GM23338 (cell line): Measurements from ENCODE around the gene SGCD. TPM values are rescaled to one million over a fixed set of nuclear protein-coding genes. Genes with fewer than 3 reads are reported as not detected.

Experiments used
- ATAC-seq: fragments of 200-7000 bp; cut with Tn5 transposase; 3 replicates; pipeline ENCODE4 v1.9.1; 2020
- DNase-seq: peaks from one replicate; pipeline ENCODE4 v3.0.0-alpha.2; 2015; ENCODE audit warnings: low spot score
- H2AFZ ChIP-seq: fragments of 200-600 bp; sonication (generic); 2 replicates; pipeline ENCODE4 v1.8.0; 2016; ENCODE audit warnings: antibody characterized with exemption, mild to moderate bottlenecking, moderate library complexity
- H3F3A ChIP-seq: fragments of 200-600 bp; sonication (generic); replicated peaks from 2 replicates; pipeline ENCODE4 v1.8.0; 2017; ENCODE audit warnings: antibody characterized with exemption, mixed run types, low read depth
- H3K27ac ChIP-seq: fragments of 200-600 bp; sonication (generic); 2 replicates; pipeline ENCODE4 v1.6.1; 2016; ENCODE audit warnings: low read depth
- H3K27me3 ChIP-seq: fragments of 200-600 bp; sonication (generic); 2 replicates; pipeline ENCODE4 v1.8.0; 2016; ENCODE audit warnings: mild to moderate bottlenecking, mixed run types, moderate library complexity; ENCODE audit not compliant: insufficient read depth
- H3K36me3 ChIP-seq: fragments of 200-600 bp; sonication (generic); 2 replicates; pipeline ENCODE4 v1.8.0; 2016; ENCODE audit warnings: mild to moderate bottlenecking; ENCODE audit not compliant: insufficient read depth
- H3K4me1 ChIP-seq: fragments of 200-600 bp; sonication (generic); 2 replicates; pipeline ENCODE4 v1.8.0; 2016; ENCODE audit warnings: mild to moderate bottlenecking, moderate library complexity; ENCODE audit not compliant: insufficient read depth
- H3K4me2 ChIP-seq: fragments of 200-600 bp; sonication (generic); 2 replicates; pipeline ENCODE4 v1.7.1; 2017; ENCODE audit warnings: mixed run types
- H3K4me3 ChIP-seq: fragments of 200-600 bp; sonication (generic); 2 replicates; pipeline ENCODE4 v1.6.1; 2016; ENCODE audit warnings: mixed run types
- H3K79me2 ChIP-seq: fragments of 200-600 bp; sonication (generic); replicated peaks from 2 replicates; pipeline ENCODE4 v1.8.0; 2017; ENCODE audit warnings: mild to moderate bottlenecking; ENCODE audit not compliant: insufficient read depth
- H3K9me2 ChIP-seq: fragments of 200-600 bp; sonication (generic); 2 replicates; pipeline ENCODE4 v1.8.0; 2017; ENCODE audit not compliant: insufficient read depth
- H4K20me1 ChIP-seq: fragments of 200-600 bp; sonication (generic); replicated peaks from 2 replicates; pipeline ENCODE4 v1.8.0; 2017; ENCODE audit warnings: mild to moderate bottlenecking; ENCODE audit not compliant: insufficient read depth
- H3K27ac Mint-ChIP-seq: 2 replicates; pipeline ENCODE4 v1.8.0; 2020; ENCODE audit warnings: inconsistent platforms, mild to moderate bottlenecking, moderate library complexity, mixed read lengths
- H3K27me3 Mint-ChIP-seq: 3 replicates; pipeline ENCODE4 v1.8.0; 2022; ENCODE audit warnings: low read depth, mild to moderate bottlenecking, moderate library complexity, mixed read lengths, inconsistent platforms; ENCODE audit not compliant: insufficient read depth, poor library complexity
- H3K36me3 Mint-ChIP-seq: 3 replicates; pipeline ENCODE4 v1.8.0; 2021; ENCODE audit warnings: low read depth, mild to moderate bottlenecking, inconsistent platforms, moderate library complexity, mixed read lengths
- H3K4me1 Mint-ChIP-seq: 3 replicates; pipeline ENCODE4 v1.8.0; 2020; ENCODE audit warnings: mild to moderate bottlenecking, inconsistent platforms, mixed read lengths
- H3K4me3 Mint-ChIP-seq: 3 replicates; pipeline ENCODE4 v1.8.0; 2021; ENCODE audit warnings: moderate library complexity, mild to moderate bottlenecking, inconsistent platforms, mixed read lengths
- H3K9me3 Mint-ChIP-seq: 3 replicates; pipeline ENCODE4 v1.8.0; 2020; ENCODE audit warnings: moderate library complexity, mild to moderate bottlenecking, inconsistent platforms, mixed read lengths
- CREB1 ChIP-seq: fragments of 250-450 bp; sonication (Bioruptor Pico); IDR thresholded peaks from 2 replicates; pipeline ENCODE4 v1.5.0; 2020; ENCODE audit warnings: low read depth, mild to moderate bottlenecking, moderate library complexity
- EZH2 ChIP-seq: fragments of 200-600 bp; sonication (generic); IDR thresholded peaks from one replicate; pipeline ENCODE4 v1.8.0; 2017; ENCODE audit warnings: antibody characterized with exemption, mild to moderate bottlenecking, low read depth; ENCODE audit not compliant: unreplicated experiment
- EZH2phosphoT487 ChIP-seq: fragments of 200-600 bp; sonication (generic); IDR thresholded peaks from one replicate; pipeline ENCODE4 v1.8.1; 2018; ENCODE audit warnings: antibody characterized with exemption; ENCODE audit not compliant: unreplicated experiment
- JUNB ChIP-seq: IDR thresholded peaks from one replicate; pipeline ENCODE4 v1.6.1; 2016; ENCODE audit warnings: antibody characterized with exemption; ENCODE audit not compliant: unreplicated experiment
- NANOG ChIP-seq: IDR thresholded peaks from 2 replicates; pipeline ENCODE4 v1.6.1; 2016; ENCODE audit warnings: antibody characterized with exemption, borderline replicate concordance
- POLR2AphosphoS5 ChIP-seq: IDR thresholded peaks from 2 replicates; pipeline ENCODE4 v1.6.1; 2016; ENCODE audit warnings: antibody characterized with exemption, low read depth
- STAT1 ChIP-seq: IDR thresholded peaks from one replicate; pipeline ENCODE4 v1.6.1; 2016; ENCODE audit warnings: antibody characterized with exemption; ENCODE audit not compliant: unreplicated experiment
- ZNF114 ChIP-seq: fragments of 250-450 bp; sonication (Bioruptor Pico); IDR thresholded peaks from 2 replicates; pipeline ENCODE4 v1.5.0; 2020; ENCODE audit warnings: mild to moderate bottlenecking, moderate library complexity
- ZNF331 ChIP-seq: fragments of 250-450 bp; sonication (Bioruptor Pico); IDR thresholded peaks from 2 replicates; pipeline ENCODE4 v1.5.0; 2020; ENCODE audit warnings: low read depth, mild to moderate bottlenecking, moderate library complexity
- polyA plus RNA-seq: library from polyadenylated mRNA; unstranded; fragments of >200 nt; fragmentation: Nextera tagmentation; extraction: Ambion mirVana; gene quantifications from 2 replicates; pipeline ENCODE4 v1.2.1, GENCODE V29; 2016
- total RNA-seq: library from RNA; depleted of rRNA; stranded (reverse); fragments of >200 nt; shearing (Covaris generic); gene quantifications from 2 replicates; pipeline ENCODE4 v1.2.3, GENCODE V29; 2014
- TF ChIP-seq, protein P1 (sequence below), 2 experiments: fragments of 200-600 bp in 1 of 2; sonication (generic) in 1 of 2; conservative IDR thresholded peaks; 2 replicates each; pipeline versions ENCODE4 v1.5.1 to v1.6.1; 2016 to 2017; ENCODE audit warnings: antibody characterized with exemption in 2 of 2, low read depth in 2 of 2, mild to moderate bottlenecking in 2 of 2, moderate library complexity in 1 of 2
- TF ChIP-seq, protein P2 (sequence below): IDR thresholded peaks from one replicate; pipeline ENCODE4 v1.6.1; 2018; ENCODE audit warnings: antibody characterized with exemption; ENCODE audit not compliant: unreplicated experiment
- TF ChIP-seq, protein P3 (sequence below): IDR thresholded peaks from 2 replicates; pipeline ENCODE4 v1.6.1; 2016; ENCODE audit warnings: antibody characterized with exemption
- TF ChIP-seq, protein P4 (sequence below): fragments of 250-450 bp; sonication (Bioruptor Pico); IDR thresholded peaks from 2 replicates; pipeline ENCODE4 v1.5.0; 2020; ENCODE audit warnings: mild to moderate bottlenecking, moderate library complexity

Gene SGCD
- total and polyA plus RNA-seq, 2 experiments from 2014 or later = 0.03 to 0.05 TPM

DNA sequence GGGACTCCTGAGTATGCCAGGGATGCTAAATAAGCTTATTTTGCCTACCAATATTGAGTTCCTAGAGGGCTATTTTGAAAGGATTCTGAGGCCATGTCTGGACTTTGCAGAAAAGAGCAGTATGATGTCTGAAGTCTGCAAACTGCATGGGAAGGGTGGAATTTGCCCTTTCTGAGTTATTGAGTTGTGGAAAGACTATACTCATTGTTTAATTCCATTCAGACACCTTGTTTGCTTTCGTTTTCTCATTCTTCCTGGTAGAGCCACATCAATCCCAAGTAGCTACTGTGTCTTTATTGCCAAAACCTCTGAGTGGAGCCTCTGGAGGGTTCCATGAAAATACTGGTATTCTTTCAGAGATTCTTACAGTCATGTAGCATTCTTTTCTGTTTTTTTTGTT lies 472.2 kb downstream of the SGCD start:
- no peak for ATAC-seq
- Histone ChIP-seq H3K36me3 (no peaks in the 10 kb centered on the region), H3F3A (peaks cover 7% of the 10 kb centered on the region; the same call in 1 of the 2 replicates), H3K4me2 (0 out of 2 replicates have a peak overlapping the region, but pooled peaks have one; percentile 7), H4K20me1 (no peaks in the 10 kb centered on the region), H3K27ac (peak overlapping the region; percentile 91), H3K27me3 (no peaks in the 10 kb centered on the region), H2AFZ (no peak overlapping the region), H3K79me2 (no peaks in the 10 kb centered on the region), H3K4me3 (no peak overlapping the region), H3K4me1 (peaks cover 59% of the 10 kb centered on the region), H3K9me2 (no peaks in the 10 kb centered on the region)
- DNase-seq = no peak
- Mint-ChIP-seq H3K4me3 (no peak overlapping the region), H3K9me3 (peaks cover 5% of the 10 kb centered on the region; the same call in 1 of the 3 replicates), H3K27ac (no peak overlapping the region), H3K4me1 (peaks cover 72% of the 10 kb centered on the region), H3K36me3 (peaks cover 7% of the 10 kb centered on the region; the same call in 1 of the 3 replicates), H3K27me3 (peaks cover 8% of the 10 kb centered on the region)
- TF ChIP-seq STAT1 (no peak), CREB1 (CRISPR knock-in tag) (no peak), JUNB (no peak), EZH2 (no peak), ZNF114 (CRISPR knock-in tag) (no peak), ZNF331 (CRISPR knock-in tag) (no peak), POLR2AphosphoS5 (no peak), EZH2phosphoT487 (no peak), NANOG (no peak)
- TF ChIP-seq, protein P1, sequence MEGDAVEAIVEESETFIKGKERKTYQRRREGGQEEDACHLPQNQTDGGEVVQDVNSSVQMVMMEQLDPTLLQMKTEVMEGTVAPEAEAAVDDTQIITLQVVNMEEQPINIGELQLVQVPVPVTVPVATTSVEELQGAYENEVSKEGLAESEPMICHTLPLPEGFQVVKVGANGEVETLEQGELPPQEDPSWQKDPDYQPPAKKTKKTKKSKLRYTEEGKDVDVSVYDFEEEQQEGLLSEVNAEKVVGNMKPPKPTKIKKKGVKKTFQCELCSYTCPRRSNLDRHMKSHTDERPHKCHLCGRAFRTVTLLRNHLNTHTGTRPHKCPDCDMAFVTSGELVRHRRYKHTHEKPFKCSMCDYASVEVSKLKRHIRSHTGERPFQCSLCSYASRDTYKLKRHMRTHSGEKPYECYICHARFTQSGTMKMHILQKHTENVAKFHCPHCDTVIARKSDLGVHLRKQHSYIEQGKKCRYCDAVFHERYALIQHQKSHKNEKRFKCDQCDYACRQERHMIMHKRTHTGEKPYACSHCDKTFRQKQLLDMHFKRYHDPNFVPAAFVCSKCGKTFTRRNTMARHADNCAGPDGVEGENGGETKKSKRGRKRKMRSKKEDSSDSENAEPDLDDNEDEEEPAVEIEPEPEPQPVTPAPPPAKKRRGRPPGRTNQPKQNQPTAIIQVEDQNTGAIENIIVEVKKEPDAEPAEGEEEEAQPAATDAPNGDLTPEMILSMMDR (conservative IDR thresholded peaks at IDR 0.05; ENCODE audit: low read depth in 2 of 2) = no peak
- TF ChIP-seq, protein P2, sequence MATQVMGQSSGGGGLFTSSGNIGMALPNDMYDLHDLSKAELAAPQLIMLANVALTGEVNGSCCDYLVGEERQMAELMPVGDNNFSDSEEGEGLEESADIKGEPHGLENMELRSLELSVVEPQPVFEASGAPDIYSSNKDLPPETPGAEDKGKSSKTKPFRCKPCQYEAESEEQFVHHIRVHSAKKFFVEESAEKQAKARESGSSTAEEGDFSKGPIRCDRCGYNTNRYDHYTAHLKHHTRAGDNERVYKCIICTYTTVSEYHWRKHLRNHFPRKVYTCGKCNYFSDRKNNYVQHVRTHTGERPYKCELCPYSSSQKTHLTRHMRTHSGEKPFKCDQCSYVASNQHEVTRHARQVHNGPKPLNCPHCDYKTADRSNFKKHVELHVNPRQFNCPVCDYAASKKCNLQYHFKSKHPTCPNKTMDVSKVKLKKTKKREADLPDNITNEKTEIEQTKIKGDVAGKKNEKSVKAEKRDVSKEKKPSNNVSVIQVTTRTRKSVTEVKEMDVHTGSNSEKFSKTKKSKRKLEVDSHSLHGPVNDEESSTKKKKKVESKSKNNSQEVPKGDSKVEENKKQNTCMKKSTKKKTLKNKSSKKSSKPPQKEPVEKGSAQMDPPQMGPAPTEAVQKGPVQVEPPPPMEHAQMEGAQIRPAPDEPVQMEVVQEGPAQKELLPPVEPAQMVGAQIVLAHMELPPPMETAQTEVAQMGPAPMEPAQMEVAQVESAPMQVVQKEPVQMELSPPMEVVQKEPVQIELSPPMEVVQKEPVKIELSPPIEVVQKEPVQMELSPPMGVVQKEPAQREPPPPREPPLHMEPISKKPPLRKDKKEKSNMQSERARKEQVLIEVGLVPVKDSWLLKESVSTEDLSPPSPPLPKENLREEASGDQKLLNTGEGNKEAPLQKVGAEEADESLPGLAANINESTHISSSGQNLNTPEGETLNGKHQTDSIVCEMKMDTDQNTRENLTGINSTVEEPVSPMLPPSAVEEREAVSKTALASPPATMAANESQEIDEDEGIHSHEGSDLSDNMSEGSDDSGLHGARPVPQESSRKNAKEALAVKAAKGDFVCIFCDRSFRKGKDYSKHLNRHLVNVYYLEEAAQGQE = no peak
- TF ChIP-seq, protein P3, sequence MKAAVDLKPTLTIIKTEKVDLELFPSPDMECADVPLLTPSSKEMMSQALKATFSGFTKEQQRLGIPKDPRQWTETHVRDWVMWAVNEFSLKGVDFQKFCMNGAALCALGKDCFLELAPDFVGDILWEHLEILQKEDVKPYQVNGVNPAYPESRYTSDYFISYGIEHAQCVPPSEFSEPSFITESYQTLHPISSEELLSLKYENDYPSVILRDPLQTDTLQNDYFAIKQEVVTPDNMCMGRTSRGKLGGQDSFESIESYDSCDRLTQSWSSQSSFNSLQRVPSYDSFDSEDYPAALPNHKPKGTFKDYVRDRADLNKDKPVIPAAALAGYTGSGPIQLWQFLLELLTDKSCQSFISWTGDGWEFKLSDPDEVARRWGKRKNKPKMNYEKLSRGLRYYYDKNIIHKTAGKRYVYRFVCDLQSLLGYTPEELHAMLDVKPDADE = no peak
- TF ChIP-seq, protein P4, sequence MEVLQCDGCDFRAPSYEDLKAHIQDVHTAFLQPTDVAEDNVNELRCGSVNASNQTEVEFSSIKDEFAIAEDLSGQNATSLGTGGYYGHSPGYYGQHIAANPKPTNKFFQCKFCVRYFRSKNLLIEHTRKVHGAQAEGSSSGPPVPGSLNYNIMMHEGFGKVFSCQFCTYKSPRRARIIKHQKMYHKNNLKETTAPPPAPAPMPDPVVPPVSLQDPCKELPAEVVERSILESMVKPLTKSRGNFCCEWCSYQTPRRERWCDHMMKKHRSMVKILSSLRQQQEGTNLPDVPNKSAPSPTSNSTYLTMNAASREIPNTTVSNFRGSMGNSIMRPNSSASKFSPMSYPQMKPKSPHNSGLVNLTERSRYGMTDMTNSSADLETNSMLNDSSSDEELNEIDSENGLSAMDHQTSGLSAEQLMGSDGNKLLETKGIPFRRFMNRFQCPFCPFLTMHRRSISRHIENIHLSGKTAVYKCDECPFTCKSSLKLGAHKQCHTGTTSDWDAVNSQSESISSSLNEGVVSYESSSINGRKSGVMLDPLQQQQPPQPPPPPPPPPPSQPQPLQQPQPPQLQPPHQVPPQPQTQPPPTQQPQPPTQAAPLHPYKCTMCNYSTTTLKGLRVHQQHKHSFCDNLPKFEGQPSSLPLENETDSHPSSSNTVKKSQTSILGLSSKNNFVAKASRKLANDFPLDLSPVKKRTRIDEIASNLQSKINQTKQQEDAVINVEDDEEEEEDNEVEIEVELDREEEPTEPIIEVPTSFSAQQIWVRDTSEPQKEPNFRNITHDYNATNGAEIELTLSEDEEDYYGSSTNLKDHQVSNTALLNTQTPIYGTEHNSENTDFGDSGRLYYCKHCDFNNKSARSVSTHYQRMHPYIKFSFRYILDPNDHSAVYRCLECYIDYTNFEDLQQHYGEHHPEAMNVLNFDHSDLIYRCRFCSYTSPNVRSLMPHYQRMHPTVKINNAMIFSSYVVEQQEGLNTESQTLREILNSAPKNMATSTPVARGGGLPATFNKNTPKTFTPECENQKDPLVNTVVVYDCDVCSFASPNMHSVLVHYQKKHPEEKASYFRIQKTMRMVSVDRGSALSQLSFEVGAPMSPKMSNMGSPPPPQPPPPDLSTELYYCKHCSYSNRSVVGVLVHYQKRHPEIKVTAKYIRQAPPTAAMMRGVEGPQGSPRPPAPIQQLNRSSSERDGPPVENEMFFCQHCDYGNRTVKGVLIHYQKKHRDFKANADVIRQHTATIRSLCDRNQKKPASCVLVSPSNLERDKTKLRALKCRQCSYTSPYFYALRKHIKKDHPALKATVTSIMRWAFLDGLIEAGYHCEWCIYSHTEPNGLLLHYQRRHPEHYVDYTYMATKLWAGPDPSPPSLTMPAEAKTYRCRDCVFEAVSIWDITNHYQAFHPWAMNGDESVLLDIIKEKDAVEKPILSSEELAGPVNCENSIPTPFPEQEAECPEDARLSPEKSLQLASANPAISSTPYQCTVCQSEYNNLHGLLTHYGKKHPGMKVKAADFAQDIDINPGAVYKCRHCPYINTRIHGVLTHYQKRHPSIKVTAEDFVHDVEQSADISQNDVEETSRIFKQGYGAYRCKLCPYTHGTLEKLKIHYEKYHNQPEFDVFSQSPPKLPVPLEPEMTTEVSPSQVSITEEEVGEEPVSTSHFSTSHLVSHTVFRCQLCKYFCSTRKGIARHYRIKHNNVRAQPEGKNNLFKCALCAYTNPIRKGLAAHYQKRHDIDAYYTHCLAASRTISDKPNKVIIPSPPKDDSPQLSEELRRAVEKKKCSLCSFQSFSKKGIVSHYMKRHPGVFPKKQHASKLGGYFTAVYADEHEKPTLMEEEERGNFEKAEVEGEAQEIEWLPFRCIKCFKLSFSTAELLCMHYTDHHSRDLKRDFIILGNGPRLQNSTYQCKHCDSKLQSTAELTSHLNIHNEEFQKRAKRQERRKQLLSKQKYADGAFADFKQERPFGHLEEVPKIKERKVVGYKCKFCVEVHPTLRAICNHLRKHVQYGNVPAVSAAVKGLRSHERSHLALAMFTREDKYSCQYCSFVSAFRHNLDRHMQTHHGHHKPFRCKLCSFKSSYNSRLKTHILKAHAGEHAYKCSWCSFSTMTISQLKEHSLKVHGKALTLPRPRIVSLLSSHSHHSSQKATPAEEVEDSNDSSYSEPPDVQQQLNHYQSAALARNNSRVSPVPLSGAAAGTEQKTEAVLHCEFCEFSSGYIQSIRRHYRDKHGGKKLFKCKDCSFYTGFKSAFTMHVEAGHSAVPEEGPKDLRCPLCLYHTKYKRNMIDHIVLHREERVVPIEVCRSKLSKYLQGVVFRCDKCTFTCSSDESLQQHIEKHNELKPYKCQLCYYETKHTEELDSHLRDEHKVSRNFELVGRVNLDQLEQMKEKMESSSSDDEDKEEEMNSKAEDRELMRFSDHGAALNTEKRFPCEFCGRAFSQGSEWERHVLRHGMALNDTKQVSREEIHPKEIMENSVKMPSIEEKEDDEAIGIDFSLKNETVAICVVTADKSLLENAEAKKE (CRISPR knock-in tag) = no peak
